ENCODE results near the gene TRPV5.

GRCh38 chr7:142925413-142925812, 8.1 kb downstream of the TRPV5 start:
- TF ChIP-seq, protein P1, sequence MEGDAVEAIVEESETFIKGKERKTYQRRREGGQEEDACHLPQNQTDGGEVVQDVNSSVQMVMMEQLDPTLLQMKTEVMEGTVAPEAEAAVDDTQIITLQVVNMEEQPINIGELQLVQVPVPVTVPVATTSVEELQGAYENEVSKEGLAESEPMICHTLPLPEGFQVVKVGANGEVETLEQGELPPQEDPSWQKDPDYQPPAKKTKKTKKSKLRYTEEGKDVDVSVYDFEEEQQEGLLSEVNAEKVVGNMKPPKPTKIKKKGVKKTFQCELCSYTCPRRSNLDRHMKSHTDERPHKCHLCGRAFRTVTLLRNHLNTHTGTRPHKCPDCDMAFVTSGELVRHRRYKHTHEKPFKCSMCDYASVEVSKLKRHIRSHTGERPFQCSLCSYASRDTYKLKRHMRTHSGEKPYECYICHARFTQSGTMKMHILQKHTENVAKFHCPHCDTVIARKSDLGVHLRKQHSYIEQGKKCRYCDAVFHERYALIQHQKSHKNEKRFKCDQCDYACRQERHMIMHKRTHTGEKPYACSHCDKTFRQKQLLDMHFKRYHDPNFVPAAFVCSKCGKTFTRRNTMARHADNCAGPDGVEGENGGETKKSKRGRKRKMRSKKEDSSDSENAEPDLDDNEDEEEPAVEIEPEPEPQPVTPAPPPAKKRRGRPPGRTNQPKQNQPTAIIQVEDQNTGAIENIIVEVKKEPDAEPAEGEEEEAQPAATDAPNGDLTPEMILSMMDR (conservative IDR thresholded peaks at IDR 0.05; ENCODE audit: low read length), result peak; percentile 54
- TF ChIP-seq EZH2phosphoT487 (IDR thresholded peaks at IDR 0.05; ENCODE audit: borderline replicate concordance, low read depth, low read length), result no peak

Data from OCI-LY7 (cell line).